NOMO-1 (cell line): ENCODE measurements around the gene MGA.
A peak's percentile ranks its signal among the peaks of the same experiment; 100 is the strongest.

Source experiments
- DNase-seq, 2 experiments: peaks; one replicate each; lab custom pipeline; 2025; ENCODE audit not compliant: unreplicated experiment in 2 of 2; lab: John Stamatoyannopoulos, UW

The MGA gene

GRCh38 chr15:41801850-41802455 lies 141.7 kb downstream of the MGA start:
- DNase-seq: no peak

- DNase-seq: no peak
These were observed 144.2 kb downstream of the MGA start for GRCh38 chr15:41804361-41804760.

GRCh38 chr15:41804916-41805666 lies 144.9 kb downstream of the MGA start:
- no peak for DNase-seq

- no peak for DNase-seq
These were observed 145.5 kb downstream of the MGA start for GRCh38 chr15:41805711-41806110.

GRCh38 chr15:41806291-41807181 lies 146.3 kb downstream of the MGA start:
- no peak for DNase-seq

GRCh38 chr15:41809121-41809520 lies 148.9 kb downstream of the MGA start:
- no peak for DNase-seq

- no peak for DNase-seq
These were observed 149.5 kb downstream of the MGA start for GRCh38 chr15:41809526-41810220.

GRCh38 chr15:41810651-41811431 lies 150.6 kb downstream of the MGA start:
- DNase-seq: no peak

- DNase-seq: peak; percentile 51 to 67
These were observed 151.4 kb downstream of the MGA start for GRCh38 chr15:41811432-41812195.

GRCh38 chr15:41812820-41813375 lies 152.7 kb downstream of the MGA start:
- no peak for DNase-seq

- no peak for DNase-seq
These were observed 153.2 kb downstream of the MGA start for GRCh38 chr15:41813426-41813825.

GRCh38 chr15:41814534-41814933 lies 154.3 kb downstream of the MGA start:
- DNase-seq: no peak

- DNase-seq: no peak
These were observed 156.6 kb downstream of the MGA start for GRCh38 chr15:41816788-41817187.

GRCh38 chr15:41817327-41817726 lies 157.1 kb downstream of the MGA start:
- DNase-seq: no peak

GRCh38 chr15:41817781-41818180 lies 157.6 kb downstream of the MGA start:
- DNase-seq: no peak

- DNase-seq: no peak
These were observed 159.3 kb downstream of the MGA start for GRCh38 chr15:41819455-41820050.

GRCh38 chr15:41820791-41821423 lies 160.7 kb downstream of the MGA start:
- no peak for DNase-seq

- DNase-seq: no peak
These were observed 161.6 kb downstream of the MGA start for GRCh38 chr15:41821831-41822230.
